Endothelial cell of umbilical vein (primary cell): ENCODE results near the gene PRLHR. TPM values are rescaled to one million over a fixed set of nuclear protein-coding genes. Genes with fewer than 3 reads are reported as not detected.

Experiments
- BruUV-seq: library from RNA; stranded (reverse); fragments of 400-500 nt; replicated peaks from 2 replicates; lab custom pipeline; 2021; lab: Mats Ljungman, UMichigan
- CTCF ChIA-PET: fragments of 300-600, 350-600 bp; sonication (Branson Sonifier 250); formaldehyde crosslinking; loops from one replicate; lab custom pipeline; 2021; ENCODE audit warnings: antibody characterized with exemption, inconsistent platforms; lab: Charles Lee
- POLR2A ChIA-PET: fragments of 300-600, 350-600 bp; sonication (Branson Sonifier 250); formaldehyde crosslinking; loops from one replicate; lab custom pipeline; 2021; ENCODE audit warnings: antibody characterized with exemption, inconsistent platforms; lab: Charles Lee
- DNase-seq: peaks from one replicate; pipeline ENCODE4 v3.0.0-alpha.2; 2011; ENCODE audit warnings: low read depth, low spot score
- FAIRE-seq: peaks from 2 replicates; lab custom pipeline; 2011; peaks lifted over from hg19 to GRCh38; lab: Jason Lieb, UNC
- H2AFZ ChIP-seq: 2 replicates; pipeline ENCODE4 v1.6.0; 2012; ENCODE audit warnings: low read depth, low read length, control low read depth, inconsistent platforms
- H3K27ac ChIP-seq: 2 replicates; pipeline ENCODE4 v1.5.1; 2011; ENCODE audit warnings: low read depth, mild to moderate bottlenecking, control low read depth, low read length, moderate library complexity; ENCODE audit not compliant: insufficient read depth
- H3K27me3 ChIP-seq, 2 experiments: 2 replicates each; pipeline versions ENCODE4 v1.6.0 to v1.6.1; 2011; ENCODE audit warnings: low read length in 2 of 2, mixed read lengths in 1 of 2; ENCODE audit not compliant: control insufficient read depth in 2 of 2, insufficient read depth in 2 of 2
- H3K36me3 ChIP-seq, 2 experiments: 2 replicates in 1 of 2; 3 replicates in 1 of 2; pipeline ENCODE4 v1.5.1; 2011; ENCODE audit warnings: low read length in 2 of 2, mild to moderate bottlenecking in 1 of 2, moderate library complexity in 1 of 2; ENCODE audit not compliant: control insufficient read depth in 2 of 2, insufficient read depth in 2 of 2; ENCODE audit errors: extremely low read depth in 1 of 2
- H3K4me1 ChIP-seq: 3 replicates; pipeline ENCODE4 v1.5.1; 2011; ENCODE audit warnings: mild to moderate bottlenecking, low read length; ENCODE audit not compliant: control insufficient read depth, insufficient read depth; ENCODE audit errors: extremely low read depth
- H3K4me2 ChIP-seq: 2 replicates; pipeline ENCODE4 v1.6.1; 2011; ENCODE audit warnings: low read length, control low read depth, mixed read lengths; ENCODE audit not compliant: insufficient read depth
- H3K4me3 ChIP-seq, 3 experiments: fragments of 200-600 bp in 1 of 3; sonication (generic), shearing (Covaris generic) in 1 of 3; replicated peaks in 1 of 3; 2 replicates each; pipeline ENCODE4 v1.5.1; 2011 to 2016; ENCODE audit warnings: control low read depth in 3 of 3, low read length in 3 of 3, mild to moderate bottlenecking in 2 of 3, inconsistent platforms in 1 of 3, low read depth in 1 of 3, moderate library complexity in 1 of 3; ENCODE audit not compliant: insufficient read depth in 1 of 3
- H3K79me2 ChIP-seq: 2 replicates; pipeline ENCODE4 v1.6.0; 2012; ENCODE audit warnings: low read length, inconsistent platforms; ENCODE audit not compliant: control insufficient read depth, insufficient read depth
- H3K9ac ChIP-seq: replicated peaks from 2 replicates; pipeline ENCODE3; 2011; ENCODE audit warnings: low read length, control low read depth; ENCODE audit not compliant: insufficient read depth; ENCODE audit errors: extremely low read depth
- H3K9me1 ChIP-seq: replicated peaks from 3 replicates; pipeline ENCODE4 v1.6.0; 2011; ENCODE audit warnings: mild to moderate bottlenecking, low read length; ENCODE audit not compliant: control insufficient read depth, insufficient read depth; ENCODE audit errors: extremely low read depth
- H3K9me3 ChIP-seq: replicated peaks from 2 replicates; pipeline ENCODE4 v1.5.1; 2012; ENCODE audit warnings: low read length, inconsistent platforms; ENCODE audit not compliant: control insufficient read depth, insufficient read depth
- H4K20me1 ChIP-seq: replicated peaks from 2 replicates; pipeline ENCODE3; 2011; ENCODE audit warnings: mild to moderate bottlenecking, low read length; ENCODE audit not compliant: control insufficient read depth, insufficient read depth; ENCODE audit errors: extremely low read depth
- CTCF ChIP-seq, 2 donors: IDR thresholded peaks; 1 replicate in 1 of 2; 2 replicates in 1 of 2; pipeline ENCODE4 v1.5.1; 2011; ENCODE audit warnings: low read length in 2 of 2, mild to moderate bottlenecking in 2 of 2, moderate library complexity in 2 of 2, control low read depth in 1 of 2, inconsistent platforms in 1 of 2, low read depth in 1 of 2; ENCODE audit not compliant: insufficient read depth in 1 of 2; ENCODE audit errors: extremely low read depth in 1 of 2
- EZH2 ChIP-seq: IDR thresholded peaks from 2 replicates; pipeline ENCODE4 v1.6.1; 2012; ENCODE audit warnings: borderline replicate concordance, low read depth, mild to moderate bottlenecking, moderate library complexity, low read length, inconsistent platforms; ENCODE audit not compliant: severe bottlenecking
- FOS ChIP-seq: IDR thresholded peaks from 2 replicates; pipeline ENCODE4 v1.6.1; 2011; ENCODE audit warnings: mild to moderate bottlenecking, low read length, moderate library complexity, borderline replicate concordance; ENCODE audit not compliant: insufficient read depth
- GATA2 ChIP-seq: IDR thresholded peaks from 2 replicates; pipeline ENCODE4 v1.7.0; 2011; ENCODE audit warnings: low read depth, mild to moderate bottlenecking, moderate library complexity, mixed read lengths, low read length; ENCODE audit not compliant: insufficient read length, insufficient read depth
- JUN ChIP-seq: IDR thresholded peaks from 2 replicates; pipeline ENCODE4 v1.6.1; 2011; ENCODE audit warnings: borderline replicate concordance, low read depth; ENCODE audit not compliant: insufficient read length, insufficient read depth
- MYC ChIP-seq: IDR thresholded peaks from one replicate; pipeline ENCODE4 v1.6.1; 2011; ENCODE audit warnings: mild to moderate bottlenecking, low read depth, low read length
- POLR2A ChIP-seq: IDR thresholded peaks from 2 replicates; pipeline ENCODE4 v1.6.1; 2012; ENCODE audit warnings: low read depth, mild to moderate bottlenecking, control low read depth, low read length
- POLR2AphosphoS5 ChIP-seq: IDR thresholded peaks from 2 replicates; pipeline ENCODE4 v1.6.1; 2012; ENCODE audit warnings: low read depth, mild to moderate bottlenecking, control low read depth, low read length, moderate library complexity; ENCODE audit not compliant: insufficient read depth
- dilution Hi-C: fragments of 300-500 bp; cut with MboI; formaldehyde crosslinking; loops from one replicate; pipeline ENCODE4 v1.15.0; 2019; ENCODE audit warnings: low sequenced_read_pairs; ENCODE audit not compliant: extremely low pct_ligation_motif_present
- intact Hi-C: fragments of 100-400 bp; cut with micrococcal nuclease; formaldehyde crosslinking; loops from one replicate; pipeline ENCODE4 v1.10.0; 2022
- polyA plus RNA-seq, 4 experiments: library from polyadenylated mRNA; depleted of rRNA in 3 of 4; stranded (reverse) in 3 of 4; unstranded in 1 of 4; fragments of >200 nt; gene quantifications; 2 replicates each; pipeline versions ENCODE4 v1.2.1 to v1.2.3, GENCODE V29; 2011 to 2012; ENCODE audit warnings: missing spikeins in 1 of 4
- total RNA-seq: library from RNA; stranded (reverse); gene quantifications from 2 replicates; pipeline ENCODE4 v1.2.3, GENCODE V29; 2021
- TF ChIP-seq, protein P1 (sequence below): IDR thresholded peaks from 2 replicates; pipeline ENCODE4 v1.6.1; 2011; ENCODE audit not compliant: insufficient read depth, insufficient read length

The PRLHR gene
- total and polyA plus RNA-seq, 2 donors (not counting 3 experiments of a cell fraction or from before 2014, with no cell fraction given): not detected

DNA sequence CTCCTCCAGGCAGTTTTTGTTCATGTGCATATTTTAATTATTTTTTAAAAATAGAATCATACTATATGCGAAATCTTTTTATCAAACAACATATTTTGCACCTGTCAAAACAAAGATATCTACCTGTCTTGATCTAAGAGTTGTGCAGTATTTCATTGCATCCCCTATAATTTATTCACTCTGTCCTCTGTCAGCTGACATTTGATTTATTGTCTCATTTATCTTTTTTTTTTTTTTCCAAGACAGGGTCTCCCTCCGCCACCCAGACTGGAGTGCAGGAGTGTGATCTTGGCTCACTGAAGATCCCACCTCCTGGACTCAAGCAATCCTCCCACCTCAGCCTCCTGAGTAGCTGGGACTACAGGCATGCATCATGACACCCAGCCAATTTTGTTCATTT lies 49.0 kb downstream of the PRLHR start:
- dilution Hi-C loops: no loop called here
- Histone ChIP-seq H3K36me3 (no peaks in the 10 kb centered on the region), H3K9ac (no peak overlapping the region)

More for the DNA sequence above, 49.0 kb downstream of the PRLHR start:
- H3K9me1 ChIP-seq: no peaks in the 10 kb centered on the region
- no peak overlapping the region for H3K4me3 ChIP-seq
- H3K4me2 ChIP-seq: no peak overlapping the region
- CTCF ChIA-PET: no interaction called here
- intact Hi-C loops: no loop called here
- H3K79me2 ChIP-seq: no peaks in the 10 kb centered on the region
- no TSS peak for BruUV-seq
- POLR2A ChIA-PET: no interaction called here
- H3K9me3 ChIP-seq: no peaks in the 10 kb centered on the region
- no peaks in the 10 kb centered on the region for H3K27me3 ChIP-seq
- FAIRE-seq (no peak), DNase-seq (no peak)
- H2AFZ ChIP-seq: no peak overlapping the region
- no peaks in the 10 kb centered on the region for H4K20me1 ChIP-seq
- no peaks in the 10 kb centered on the region for H3K4me1 ChIP-seq
- TF ChIP-seq POLR2A (no peak), FOS (no peak), GATA2 (no peak), MYC (no peak), EZH2 (no peak), CTCF (IDR thresholded peaks at IDR 0.05; ENCODE audit: extremely low read depth in 1 of 2, insufficient read depth in 1 of 2, low read depth in 1 of 2, low read length in 2 of 2) (no peak), JUN (no peak), POLR2AphosphoS5 (no peak)
- TF ChIP-seq, protein P1, sequence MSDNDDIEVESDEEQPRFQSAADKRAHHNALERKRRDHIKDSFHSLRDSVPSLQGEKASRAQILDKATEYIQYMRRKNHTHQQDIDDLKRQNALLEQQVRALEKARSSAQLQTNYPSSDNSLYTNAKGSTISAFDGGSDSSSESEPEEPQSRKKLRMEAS: no peak
- H3K27ac ChIP-seq: no peak overlapping the region
